ENCODE data around the gene CNOT2.

DNA sequence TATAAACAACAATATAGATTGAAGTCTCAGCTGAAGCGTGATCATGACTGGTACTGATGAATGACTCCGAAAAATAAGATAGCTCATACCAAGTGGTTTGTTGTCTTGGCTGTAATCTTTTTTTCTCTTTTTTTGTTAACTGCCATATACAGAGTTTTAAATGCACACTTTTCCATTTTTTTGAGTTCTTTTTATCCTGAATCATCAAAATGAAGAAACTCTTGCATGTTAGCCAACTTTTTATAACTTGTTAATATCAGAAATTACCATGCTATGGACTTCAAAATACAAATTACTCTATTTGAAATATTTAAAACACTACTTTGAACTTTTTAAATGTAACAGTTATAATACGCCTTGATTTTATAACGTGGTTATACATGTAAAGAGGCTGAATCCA, 112.7 kb downstream of the CNOT2 start:
- TF ChIP-seq, protein P1, sequence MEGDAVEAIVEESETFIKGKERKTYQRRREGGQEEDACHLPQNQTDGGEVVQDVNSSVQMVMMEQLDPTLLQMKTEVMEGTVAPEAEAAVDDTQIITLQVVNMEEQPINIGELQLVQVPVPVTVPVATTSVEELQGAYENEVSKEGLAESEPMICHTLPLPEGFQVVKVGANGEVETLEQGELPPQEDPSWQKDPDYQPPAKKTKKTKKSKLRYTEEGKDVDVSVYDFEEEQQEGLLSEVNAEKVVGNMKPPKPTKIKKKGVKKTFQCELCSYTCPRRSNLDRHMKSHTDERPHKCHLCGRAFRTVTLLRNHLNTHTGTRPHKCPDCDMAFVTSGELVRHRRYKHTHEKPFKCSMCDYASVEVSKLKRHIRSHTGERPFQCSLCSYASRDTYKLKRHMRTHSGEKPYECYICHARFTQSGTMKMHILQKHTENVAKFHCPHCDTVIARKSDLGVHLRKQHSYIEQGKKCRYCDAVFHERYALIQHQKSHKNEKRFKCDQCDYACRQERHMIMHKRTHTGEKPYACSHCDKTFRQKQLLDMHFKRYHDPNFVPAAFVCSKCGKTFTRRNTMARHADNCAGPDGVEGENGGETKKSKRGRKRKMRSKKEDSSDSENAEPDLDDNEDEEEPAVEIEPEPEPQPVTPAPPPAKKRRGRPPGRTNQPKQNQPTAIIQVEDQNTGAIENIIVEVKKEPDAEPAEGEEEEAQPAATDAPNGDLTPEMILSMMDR (optimal IDR thresholded peaks at IDR 0.05 in 1 of 3, IDR thresholded peaks at IDR 0.05 in 1 of 3, conservative IDR thresholded peaks at IDR 0.05 in 1 of 3; ENCODE audit: extremely low read depth in 1 of 3, insufficient read depth in 2 of 3, low read length in 3 of 3), result no peak
- no peak for TF ChIP-seq EZH2 (IDR thresholded peaks at IDR 0.05; ENCODE audit: low read length)
